GM12878 (cell line): ENCODE measurements around the gene TANC1. TPM values are rescaled to one million over a fixed set of nuclear protein-coding genes. Genes with fewer than 3 reads are reported as not detected.

ENCODE experiments used
- microRNA-seq: library from miRNA; unstranded; fragments of <30 nt; microRNA quantifications from one replicate; pipeline ENCODE4, GENCODE V29; 2018
- polyA plus RNA-seq, 11 experiments: library from polyadenylated mRNA; depleted of rRNA in 4 of 11; unstranded in 6 of 11; stranded (reverse) in 5 of 11; fragments of >200 nt; fragmentation: Nextera tagmentation in 4 of 11; fragmentation: Illumina TruSeq in 1 of 11; extraction: Ambion mirVana in 4 of 11; extraction: Trizol in 1 of 11; gene quantifications; 1 replicate in 1 of 11; 2 replicates in 10 of 11; pipeline versions ENCODE4 v1.2.1 to v1.2.3, GENCODE V29; 2011 to 2016; ENCODE audit warnings: inconsistent platforms in 2 of 11, missing spikeins in 2 of 11, low read depth in 1 of 11
- small RNA-seq: library from RNA; depleted of rRNA; stranded (forward); fragments of <200 nt; gene quantifications from one replicate; pipeline ENCODE3, GENCODE V24; 2014
- total RNA-seq, 4 experiments: library from RNA; depleted of rRNA in 3 of 4; stranded (reverse); fragments of >200 nt in 3 of 4; fragmentation: Illumina TruSeq in 1 of 4; extraction: Trizol in 1 of 4; gene quantifications; 2 replicates each; pipeline versions ENCODE4 v1.2.1 to v1.2.3, GENCODE V29; 2013 to 2021

The TANC1 gene
- total and polyA plus RNA-seq, 10 of the 15 experiments (the other 5 are each of a cell fraction or from before 2014, with no cell fraction given), result 0.05 to 5.0 (median 0.34) TPM

Small RNA genes lying within 50 kb of the gene (microRNA-seq; reads per million reads assigned to microRNA genes)
- gene MIR6888, result not detected

Small RNA genes lying within 50 kb of the gene (small RNA-seq; reads per million reads assigned to genes)
- gene MIR6888, result not detected
- gene RNU2-21P, result not detected
- gene RNU6-580P, result not detected

Other genes starting within 250 kb of the TANC1 start
- gene DAPL1, start 173.3 kb upstream of the TANC1 start, total RNA-seq (2014; rRNA removed), result not detected in 2 replicates
- gene DAPL1, start 173.3 kb upstream of the TANC1 start, total RNA-seq (2014; rRNA removed; fragmentation: Illumina TruSeq; extraction: Trizol), result not detected in 2 replicates
- not detected in 2 replicates for gene DAPL1, start 173.3 kb upstream of the TANC1 start, total RNA-seq (2021)
- gene DAPL1, start 173.3 kb upstream of the TANC1 start, polyA plus RNA-seq (2011; rRNA removed), result not detected in 2 replicates
- not detected in 2 replicates for gene DAPL1, start 173.3 kb upstream of the TANC1 start, polyA plus RNA-seq (2014; fragmentation: Illumina TruSeq; extraction: Trizol)
- not detected for gene DAPL1, start 173.3 kb upstream of the TANC1 start, polyA plus RNA-seq (2014; fragmentation: Nextera tagmentation; extraction: Ambion mirVana)
- not detected in 2 replicates for gene DAPL1, start 173.3 kb upstream of the TANC1 start, polyA plus RNA-seq (2014; rRNA removed)
- not detected for gene DAPL1, start 173.3 kb upstream of the TANC1 start, polyA plus RNA-seq (2016; fragmentation: Nextera tagmentation; extraction: Ambion mirVana)